HG03039 (cell line): Measurements from ENCODE around the gene PLA1A.
"Not testable (repeated sequence)": the region's sequence is repeated elsewhere in the genome, so short reads cannot be mapped to it uniquely, and the experiment has no call there.

Experiments used
- ATAC-seq: cut with Tn5 transposase; IDR thresholded peaks from one replicate; pipeline ENCODE4 v1.9.1; 2021; ENCODE audit warnings: mild to moderate bottlenecking, moderate library complexity; ENCODE audit not compliant: unreplicated experiment

PLA1A gene

DNA sequence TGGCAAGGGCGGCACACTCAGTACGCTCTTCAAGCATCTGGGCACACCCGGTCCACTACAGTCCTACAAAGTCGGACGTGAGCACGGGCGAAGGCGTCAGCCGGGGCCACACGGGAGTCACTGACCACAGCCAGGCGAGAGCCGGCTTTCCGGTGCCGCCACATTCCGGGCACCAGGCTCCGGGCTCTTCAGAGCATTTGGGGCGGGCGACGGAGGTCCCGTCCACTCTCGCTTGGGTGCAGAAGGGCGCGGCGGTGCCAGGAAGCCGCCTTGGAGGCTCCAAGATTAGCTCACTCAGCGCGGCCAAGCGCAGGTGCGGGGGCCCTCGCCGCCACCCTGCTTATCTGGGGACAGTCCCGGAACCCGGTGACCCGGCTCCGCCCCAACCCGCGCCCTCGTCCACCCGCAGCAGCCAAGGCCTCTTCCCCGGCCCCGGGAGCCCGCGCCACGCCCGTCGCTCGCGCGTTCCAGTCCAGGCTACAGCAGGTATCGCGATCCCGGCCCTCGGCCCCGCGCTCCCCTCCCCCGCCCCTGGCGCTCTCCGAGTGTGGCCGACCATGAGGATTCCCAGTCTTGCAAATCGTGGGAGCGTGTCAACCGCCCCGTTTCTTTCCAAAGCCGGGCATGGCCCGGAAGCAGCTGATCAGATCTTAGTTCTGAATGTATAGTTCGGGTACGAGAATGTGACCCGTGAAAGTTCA lies 18.2 kb upstream of the PLA1A start, which contains the start of gene ADPRH:
Gene ADPRH (plus strand): TSS at position 127 of the 701 bp plus-strand sequence. CDS start 2,678 bp downstream, outside the sequence.
- peak; percentile 47 for ATAC-seq

- ATAC-seq, result peak; percentile 45
Observed at GRCh38 chr3:119580067-119580760, 17.5 kb upstream of the PLA1A start.

DNA sequence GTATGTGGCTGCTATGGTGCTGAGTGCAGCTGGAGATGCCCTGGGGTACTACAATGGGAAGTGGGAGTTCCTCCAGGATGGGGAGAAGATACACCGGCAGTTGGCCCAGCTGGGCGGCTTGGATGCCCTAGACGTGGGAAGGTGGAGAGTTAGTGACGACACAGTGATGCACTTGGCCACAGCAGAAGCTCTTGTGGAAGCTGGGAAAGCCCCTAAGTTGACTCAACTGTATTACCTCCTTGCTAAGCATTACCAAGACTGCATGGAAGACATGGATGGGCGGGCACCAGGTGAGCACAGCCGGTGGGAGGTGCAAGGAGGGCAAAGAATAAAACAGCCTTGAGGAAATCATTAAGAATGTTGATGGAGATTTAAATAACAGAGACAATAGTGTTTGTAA lies 15.5 kb upstream of the PLA1A start:
- ATAC-seq, result peak; percentile 42

DNA sequence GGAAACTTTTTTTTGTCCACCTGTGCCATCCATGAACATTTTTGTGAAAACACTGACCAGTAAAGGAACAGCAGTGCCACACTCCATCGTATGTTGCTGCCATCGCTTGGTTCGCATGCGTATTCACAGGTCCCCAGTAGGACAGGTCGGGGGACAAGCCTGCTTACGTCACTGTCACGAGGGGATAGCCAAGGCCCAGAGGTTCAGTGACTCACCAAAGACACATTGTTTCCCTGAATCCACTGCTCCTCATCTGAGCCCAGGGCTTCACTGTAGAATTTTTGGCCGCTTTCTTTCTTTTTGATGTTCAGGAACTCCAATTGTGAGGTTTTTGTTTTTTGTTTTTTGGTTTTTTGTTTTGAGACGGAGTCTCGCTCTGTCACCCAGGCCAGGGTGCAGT lies 12.5 kb upstream of the PLA1A start:
- no peak for ATAC-seq

DNA sequence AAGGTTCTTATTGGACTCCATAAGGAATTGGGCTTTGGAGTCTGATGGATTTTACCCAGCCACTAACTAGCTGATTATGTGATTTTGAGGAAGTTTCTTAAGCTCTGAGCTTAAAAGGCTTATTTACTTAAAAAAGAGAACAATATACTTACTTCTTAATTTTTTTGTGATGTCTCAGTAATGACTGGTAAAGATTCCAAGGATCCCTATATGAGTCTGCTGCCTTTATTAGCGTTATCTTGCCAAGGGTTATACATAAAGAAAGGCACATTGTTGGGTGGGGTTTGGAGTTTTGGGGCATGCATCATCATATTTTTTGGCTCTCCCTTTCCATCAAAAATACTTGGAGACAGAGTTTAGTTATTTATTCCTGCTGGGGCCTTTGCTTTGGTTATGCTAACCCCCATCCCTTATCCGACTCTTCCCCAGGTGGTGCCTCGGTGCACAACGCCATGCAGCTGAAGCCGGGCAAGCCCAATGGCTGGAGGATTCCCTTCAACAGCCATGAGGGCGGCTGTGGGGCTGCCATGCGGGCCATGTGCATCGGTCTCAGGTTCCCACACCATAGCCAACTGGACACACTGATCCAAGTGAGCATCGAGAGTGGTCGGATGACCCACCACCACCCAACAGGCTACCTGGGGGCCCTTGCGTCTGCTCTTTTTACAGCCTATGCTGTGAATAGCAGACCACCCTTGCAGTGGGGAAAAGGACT lies 11.7 kb upstream of the PLA1A start:
- ATAC-seq, result no peak

- no peak for ATAC-seq
Observed at GRCh38 chr3:119586733-119587172, 10.9 kb upstream of the PLA1A start.

DNA sequence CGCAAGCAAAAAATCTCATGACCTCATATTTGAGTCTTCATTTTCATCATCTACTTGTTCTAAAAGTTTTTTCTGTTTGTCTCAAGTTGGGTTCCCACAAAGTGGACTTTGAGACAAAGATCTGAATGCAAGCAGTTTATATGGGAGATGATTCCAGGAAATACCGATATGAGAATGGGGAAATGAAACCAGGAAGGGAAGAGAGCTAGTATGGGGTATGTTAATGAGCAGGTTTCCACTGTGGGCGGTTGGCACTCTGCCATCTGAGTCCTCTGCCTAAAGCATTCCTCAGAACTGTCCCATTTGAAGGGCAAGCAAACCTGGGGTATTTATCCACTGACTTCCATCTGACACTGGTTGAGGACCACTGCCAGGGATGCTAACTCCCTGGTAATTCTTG lies 9.6 kb upstream of the PLA1A start:
- no peak for ATAC-seq

DNA sequence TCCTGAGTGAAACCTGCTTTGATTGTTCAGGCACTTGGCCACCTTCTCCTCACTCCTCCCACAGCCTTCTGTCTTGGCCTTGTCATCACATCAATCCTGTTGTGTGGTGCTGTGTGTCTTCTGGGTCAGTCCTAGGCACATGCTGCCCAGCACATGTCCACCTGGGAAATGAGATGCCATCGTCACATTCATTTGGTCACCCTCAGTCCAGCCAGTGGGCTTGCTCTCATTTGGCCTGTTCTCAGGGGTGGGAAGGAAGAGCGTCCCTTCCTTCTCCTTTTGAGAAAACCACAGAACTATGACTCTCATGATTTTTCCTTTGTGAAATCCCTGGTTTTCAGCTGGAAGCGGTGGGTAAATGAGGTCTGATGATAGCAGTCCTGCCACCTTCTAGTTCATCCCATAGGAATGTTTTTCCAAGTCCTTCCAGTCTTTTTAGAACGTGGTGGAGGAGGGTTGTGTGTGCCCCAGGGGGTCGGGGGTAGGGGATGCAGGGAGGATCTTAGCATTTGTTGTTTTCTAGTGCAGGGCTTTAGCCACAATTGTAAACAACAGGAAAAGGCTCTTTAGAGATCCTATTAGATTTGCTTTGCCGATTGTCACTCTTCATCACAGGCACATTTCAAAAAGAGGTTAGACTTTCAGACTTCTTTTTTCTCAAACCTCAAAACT lies 8.4 kb upstream of the PLA1A start:
- no peak for ATAC-seq

- ATAC-seq, result no peak
Observed at GRCh38 chr3:119590706-119591105, 7.0 kb upstream of the PLA1A start.

DNA sequence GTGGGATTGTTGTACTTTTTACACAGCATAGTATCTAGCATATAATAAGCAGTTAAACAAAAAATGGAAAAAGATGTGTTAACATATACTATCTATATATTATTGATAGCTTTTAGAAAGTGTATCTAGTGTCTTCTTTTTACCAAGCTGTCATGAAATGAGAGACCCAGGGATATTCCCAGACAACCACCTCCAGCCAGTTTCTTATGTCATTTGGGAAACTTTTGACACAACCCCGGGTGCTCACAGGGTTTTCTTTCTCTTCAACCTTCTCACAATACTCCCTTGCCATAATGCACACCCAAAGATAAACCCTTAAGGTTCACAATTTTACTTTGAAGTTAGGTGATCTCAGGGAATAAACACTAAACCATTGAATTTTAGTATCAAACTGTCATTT lies 4.8 kb upstream of the PLA1A start:
- ATAC-seq, result no peak

DNA sequence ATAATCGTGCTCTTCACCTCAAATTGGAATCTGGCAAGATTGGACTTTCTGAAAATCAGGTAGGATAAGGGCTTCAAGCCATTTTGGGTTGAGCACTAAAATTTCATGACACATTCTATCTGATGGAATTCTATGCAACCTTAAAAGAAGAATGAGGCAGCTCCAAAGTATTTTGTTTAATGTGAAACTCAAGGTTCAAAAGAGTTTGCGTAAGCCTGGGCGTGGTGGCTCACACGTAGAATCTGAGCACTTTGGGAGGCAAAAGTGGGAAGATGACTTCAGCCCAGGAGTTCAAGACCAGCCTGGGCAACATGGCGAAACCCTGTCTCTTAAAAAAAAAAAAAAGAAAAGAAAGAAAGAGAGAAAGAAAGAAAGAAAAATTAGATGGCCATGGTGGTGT lies 3.6 kb upstream of the PLA1A start:
- ATAC-seq, result no peak

- not testable (repeated sequence) for ATAC-seq
Observed at GRCh38 chr3:119594929-119595328, 2.8 kb upstream of the PLA1A start.

DNA sequence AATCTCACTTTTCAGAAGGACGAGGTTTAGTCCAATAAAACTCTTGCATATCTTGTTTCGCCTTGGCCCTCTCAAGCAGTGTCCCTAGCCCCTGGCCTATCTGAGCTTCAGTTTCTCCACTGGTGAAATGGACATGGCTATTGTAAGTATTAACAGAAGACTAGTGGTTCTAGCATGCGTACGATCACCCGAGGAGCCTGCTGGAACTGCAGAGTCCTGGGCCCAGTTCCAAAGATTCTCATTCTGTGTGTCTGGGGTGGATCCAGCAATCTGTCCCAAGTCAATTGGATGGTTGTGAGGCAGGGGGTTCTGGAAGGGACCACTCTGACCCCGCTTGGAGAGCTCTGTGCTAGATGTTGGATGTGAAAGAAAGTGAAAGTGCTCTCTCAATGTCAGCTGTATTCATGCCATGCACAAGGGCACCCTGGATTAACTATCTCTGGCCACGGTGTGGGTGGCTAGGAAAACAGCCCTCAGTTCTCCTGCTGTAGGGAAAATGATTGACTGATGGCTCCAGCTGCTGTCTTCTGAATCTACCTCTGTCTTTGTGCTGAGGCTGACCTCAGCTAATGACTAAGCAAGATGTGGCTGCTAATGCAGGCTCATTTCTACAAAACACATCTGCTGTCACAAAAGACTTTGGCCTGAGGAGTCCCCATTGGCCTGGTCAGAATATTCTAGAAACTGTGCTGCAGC lies 1.9 kb upstream of the PLA1A start:
- ATAC-seq, result no peak

DNA sequence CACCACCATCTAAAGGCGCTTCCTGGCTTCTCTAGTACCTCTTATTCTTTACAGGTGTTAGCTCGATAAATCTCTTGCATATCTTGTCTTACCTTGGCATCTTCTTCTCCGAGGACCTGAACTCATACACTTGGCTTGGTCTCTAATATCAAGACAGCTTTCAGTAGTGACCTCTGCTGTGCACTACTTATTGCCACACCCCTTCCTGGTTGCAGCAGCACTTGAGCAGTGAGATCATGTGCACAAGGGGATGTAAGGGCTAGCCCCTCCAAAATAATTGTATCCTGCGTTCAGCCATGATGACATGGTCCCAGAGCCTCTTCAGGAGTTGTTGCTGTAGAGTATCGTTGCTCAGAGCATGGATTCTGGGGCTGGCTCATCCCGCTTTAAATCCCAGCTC lies 1.3 kb upstream of the PLA1A start:
- ATAC-seq, result no peak

DNA sequence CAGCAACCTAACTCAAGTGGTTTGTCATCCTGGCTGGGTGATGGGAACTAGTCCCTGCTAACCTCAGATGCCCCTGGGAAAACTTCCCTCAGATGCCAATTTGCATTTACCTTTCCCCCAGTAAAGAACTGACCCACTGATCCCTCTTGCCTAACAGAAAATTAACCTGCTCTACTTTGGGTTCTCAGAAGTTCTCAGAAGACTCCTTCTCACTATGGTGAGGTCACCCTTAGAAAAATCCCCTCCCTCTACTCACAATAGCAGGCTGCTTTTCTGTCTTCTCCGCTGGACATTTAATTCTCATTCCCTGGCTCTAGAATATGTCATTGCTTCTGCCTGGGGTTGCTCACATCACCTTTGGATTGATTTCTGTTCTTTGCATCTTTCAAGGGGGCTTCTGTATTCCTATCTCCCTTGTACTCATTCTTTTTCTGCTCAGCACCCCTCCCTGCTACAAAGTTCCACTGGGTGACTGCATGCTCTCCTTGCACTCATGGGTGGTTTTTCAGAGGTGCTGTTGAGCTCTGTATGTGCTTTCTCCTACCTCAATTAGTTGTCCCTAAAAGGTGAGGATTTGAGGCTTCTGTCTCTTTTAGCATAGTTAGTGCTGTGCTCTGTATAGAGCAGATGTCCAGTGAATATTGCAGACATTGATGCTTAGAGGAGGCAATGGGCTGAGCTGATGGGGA lies 869 bp downstream of the PLA1A start:
- ATAC-seq, result peak; percentile 39

- no peak for ATAC-seq
Observed at GRCh38 chr3:119599558-119600174, 2.0 kb downstream of the PLA1A start.

GRCh38 chr3:119600732-119601131 lies 3.0 kb downstream of the PLA1A start:
- peak; percentile 53 for ATAC-seq

- no peak for ATAC-seq
Observed at GRCh38 chr3:119601154-119601553, 3.5 kb downstream of the PLA1A start.

DNA sequence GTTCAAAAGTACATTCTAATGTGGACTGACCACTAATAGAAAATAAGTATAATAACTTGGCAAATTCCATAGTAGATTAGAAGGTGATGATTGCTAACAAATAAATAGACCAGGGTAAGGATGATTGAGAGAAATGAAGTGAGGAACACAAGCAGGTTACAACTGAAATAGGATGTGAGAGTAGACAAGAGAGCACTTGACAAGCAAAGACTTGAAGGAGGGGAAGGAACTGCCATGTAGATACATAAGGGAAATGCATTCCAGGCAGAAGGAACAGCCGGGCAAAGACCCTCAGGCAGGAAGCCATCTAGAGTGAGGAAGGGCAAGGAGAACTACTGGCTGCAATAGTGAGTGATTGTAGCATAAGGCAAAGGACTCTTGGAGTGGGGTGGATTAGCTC lies 5.0 kb downstream of the PLA1A start:
- no peak for ATAC-seq

GRCh38 chr3:119604878-119605277 lies 7.2 kb downstream of the PLA1A start:
- no peak for ATAC-seq
